Gastroesophageal sphincter (tissue), 3 donors: Measurements from ENCODE around the gene LMAN1L.

Source experiments
- CTCF ChIP-seq, 4 experiments: fragments of 200-600 bp in 2 of 4; fragments of 450-650 bp in 2 of 4; sonication (generic) in 1 of 4; IDR thresholded peaks; one replicate each; pipeline ENCODE4 v1.5.1; 2017 to 2019; ENCODE audit warnings: antibody characterized with exemption in 4 of 4, mild to moderate bottlenecking in 2 of 4, moderate library complexity in 2 of 4
- POLR2AphosphoS5 ChIP-seq: sonication (generic); formaldehyde crosslinking; IDR thresholded peaks from one replicate; pipeline ENCODE4 v1.6.1; 2017; ENCODE audit warnings: antibody characterized with exemption

DNA sequence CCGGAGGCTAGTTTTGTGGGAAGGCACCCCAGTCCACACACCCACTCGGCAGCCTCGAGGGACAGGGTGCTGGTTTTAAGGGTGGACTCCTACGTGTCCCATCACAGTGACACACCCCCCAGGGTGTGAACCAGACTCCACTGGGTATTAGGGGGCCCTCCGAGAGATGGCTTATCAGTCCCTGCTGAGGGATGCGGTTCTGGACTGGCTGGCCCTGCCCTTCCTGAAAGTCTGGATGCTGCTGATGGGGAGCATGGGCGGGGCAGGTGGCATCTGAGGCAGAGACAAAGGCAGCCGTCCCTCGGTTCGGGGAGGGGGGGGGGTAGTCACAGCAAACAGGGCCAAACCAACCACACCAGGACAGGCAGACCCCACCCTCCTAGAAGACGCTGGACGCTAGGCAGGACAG lies 31.3 kb downstream of the LMAN1L start:
- TF ChIP-seq CTCF (IDR thresholded peaks at IDR 0.05) (no peak), POLR2AphosphoS5 (no peak)
